ENCODE data around the gene DOK4. TPM values are rescaled to one million over a fixed set of nuclear protein-coding genes. Genes with fewer than 3 reads are reported as not detected.
A peak's percentile ranks its signal among the peaks of the same experiment; 100 is the strongest.

The DOK4 gene
- total and polyA plus RNA-seq, 2 experiments from 2014 or later, result 11.4 to 29.1 TPM

- TF ChIP-seq ZNF462 (CRISPR knock-in tag; IDR thresholded peaks at IDR 0.05) (no peak), ZNF114 (CRISPR knock-in tag; IDR thresholded peaks at IDR 0.05) (no peak), ETS1 (IDR thresholded peaks at IDR 0.05) (peak; percentile 86), NANOG (IDR thresholded peaks at IDR 0.05; ENCODE audit: borderline replicate concordance) (no peak), CREB1 (CRISPR knock-in tag; IDR thresholded peaks at IDR 0.05; ENCODE audit: low read depth) (peak; percentile 55)
These were observed 23.9 kb downstream of the DOK4 start, which contains the start of gene POLR2C (continued) for GRCh38 chr16:57462209-57462977.

GRCh38 chr16:57452021-57452420, 34.3 kb downstream of the DOK4 start:
- H3K4me3 Mint-ChIP-seq, result no peak overlapping the region
- H3K36me3 Mint-ChIP-seq (ENCODE audit: low read depth), result peaks cover 40% of the 10 kb centered on the region
- no peak overlapping the region for H2AFZ ChIP-seq
- no peaks in the 10 kb centered on the region for H3F3A ChIP-seq (replicated peaks; ENCODE audit: low read depth)
- no peaks in the 10 kb centered on the region for H3K27me3 ChIP-seq (ENCODE audit: insufficient read depth)
- no peak overlapping the region for H3K4me2 ChIP-seq
- ATAC-seq (no peak), DNase-seq (ENCODE audit: low spot score) (no peak)
- peaks cover 13% of the 10 kb centered on the region for H3K79me2 ChIP-seq (replicated peaks; ENCODE audit: insufficient read depth)
- H3K9me3 Mint-ChIP-seq, result no peaks in the 10 kb centered on the region
- no peak overlapping the region for H3K4me3 ChIP-seq
- H3K27ac Mint-ChIP-seq, result no peak overlapping the region
- peaks cover 15% of the 10 kb centered on the region for H3K36me3 ChIP-seq (ENCODE audit: insufficient read depth)
- no peaks in the 10 kb centered on the region for H3K4me1 Mint-ChIP-seq
- no peaks in the 10 kb centered on the region for H4K20me1 ChIP-seq (replicated peaks; ENCODE audit: insufficient read depth)
- no peaks in the 10 kb centered on the region for H3K9me2 ChIP-seq (ENCODE audit: insufficient read depth)
- H3K27ac ChIP-seq (ENCODE audit: low read depth), result no peak overlapping the region
- H3K4me1 ChIP-seq (ENCODE audit: insufficient read depth), result peaks cover 7% of the 10 kb centered on the region; the same call in 1 of the 2 replicates
- peaks cover 7% of the 10 kb centered on the region for H3K27me3 Mint-ChIP-seq (ENCODE audit: insufficient read depth, low read depth, poor library complexity)
- TF ChIP-seq ZNF114 (CRISPR knock-in tag; IDR thresholded peaks at IDR 0.05) (no peak), ETS1 (IDR thresholded peaks at IDR 0.05) (no peak), JUNB (IDR thresholded peaks at IDR 0.05; ENCODE audit: unreplicated experiment) (no peak), POLR2AphosphoS5 (IDR thresholded peaks at IDR 0.05; ENCODE audit: low read depth) (no peak), STAT1 (IDR thresholded peaks at IDR 0.05; ENCODE audit: unreplicated experiment) (no peak), EZH2phosphoT487 (IDR thresholded peaks at IDR 0.05; ENCODE audit: unreplicated experiment) (no peak), CTCF (conservative IDR thresholded peaks at IDR 0.05; ENCODE audit: low read depth in 2 of 2) (no peak), ZNF331 (CRISPR knock-in tag; IDR thresholded peaks at IDR 0.05; ENCODE audit: low read depth) (no peak), EZH2 (IDR thresholded peaks at IDR 0.05; ENCODE audit: low read depth, unreplicated experiment) (no peak)
